Stomach (tissue), 4 donors: ENCODE measurements around the gene VTI1A.

Source experiments
- CTCF ChIP-seq, 7 experiments: fragments of 450-650 bp in 4 of 7; fragments of 200-600 bp in 3 of 7; sonication (generic) in 3 of 7; IDR thresholded peaks; one replicate each; pipeline ENCODE4 v1.5.1; 2016 to 2019; ENCODE audit warnings: antibody characterized with exemption in 7 of 7, control low read depth in 2 of 7, mild to moderate bottlenecking in 1 of 7
- EP300 ChIP-seq: sonication (generic); formaldehyde crosslinking; IDR thresholded peaks from one replicate; pipeline ENCODE4 v1.6.1; 2017; ENCODE audit warnings: antibody characterized with exemption
- POLR2A ChIP-seq, 4 donors: fragments of 450-650 bp; IDR thresholded peaks; one replicate each; pipeline ENCODE4 v1.6.1; 2016; ENCODE audit warnings: antibody characterized with exemption in 4 of 4, control low read depth in 2 of 4, mild to moderate bottlenecking in 1 of 4, moderate library complexity in 1 of 4

- TF ChIP-seq POLR2A (IDR thresholded peaks at IDR 0.05) (no peak), CTCF (IDR thresholded peaks at IDR 0.05) (no peak), EP300 (no peak)
Measured at GRCh38 chr10:112538168-112538567, 91.2 kb downstream of the VTI1A start.
